Activated B cell treated with CpG ODN at 0.5 μM for 24 hours (primary cell): Measurements from ENCODE around the gene SLC16A8. TPM values are rescaled to one million over a fixed set of nuclear protein-coding genes. Genes with fewer than 3 reads are reported as not detected.
"Not testable (repeated sequence)": the region's sequence is repeated elsewhere in the genome, so short reads cannot be mapped to it uniquely, and the experiment has no call there.

Experiments used
- ATAC-seq: fragments of 200-7000 bp; cut with Tn5 transposase; one replicate; pipeline ENCODE4 v1.10.0; 2021; ENCODE audit warnings: low read depth, mild to moderate bottlenecking, moderate library complexity
- CTCF ChIA-PET: fragments of 350-600 bp; sonication (Branson Sonifier 250); formaldehyde crosslinking; loops from one replicate; lab custom pipeline; 2021; ENCODE audit warnings: antibody characterized with exemption; lab: Charles Lee
- POLR2A ChIA-PET: fragments of 350-600 bp; sonication (Branson Sonifier 250); formaldehyde crosslinking; loops from one replicate; lab custom pipeline; 2021; ENCODE audit warnings: antibody characterized with exemption; lab: Charles Lee
- DNase-seq: peaks from one replicate; pipeline ENCODE4 v3.0.0; 2022
- H3K27ac Mint-ChIP-seq: one replicate; pipeline ENCODE4 v1.8.0; 2020; ENCODE audit warnings: mixed read lengths
- H3K27me3 Mint-ChIP-seq: one replicate; pipeline ENCODE4 v1.8.0; 2021; ENCODE audit warnings: mixed read lengths
- H3K36me3 Mint-ChIP-seq: one replicate; pipeline ENCODE4 v1.8.0; 2021; ENCODE audit warnings: low read depth, mixed read lengths
- H3K4me1 Mint-ChIP-seq: one replicate; pipeline ENCODE4 v1.8.0; 2021; ENCODE audit warnings: mixed read lengths
- H3K4me3 Mint-ChIP-seq: one replicate; pipeline ENCODE4 v1.8.0; 2020; ENCODE audit warnings: mild to moderate bottlenecking, mixed read lengths
- H3K9me3 Mint-ChIP-seq: one replicate; pipeline ENCODE4 v1.8.0; 2020; ENCODE audit warnings: mixed read lengths
- CTCF ChIP-seq: fragments of 200-600 bp; IDR thresholded peaks from one replicate; pipeline ENCODE4 v1.8.0; 2022; ENCODE audit warnings: antibody characterized with exemption, mild to moderate bottlenecking
- intact Hi-C: fragments of 100-400 bp; cut with micrococcal nuclease; formaldehyde crosslinking; loops from one replicate; pipeline ENCODE4 v1.15.1; 2024
- total RNA-seq: library from RNA; stranded (reverse); gene quantifications from 2 replicates; pipeline ENCODE4 v1.2.3, GENCODE V29; 2022

The SLC16A8 gene
- total RNA-seq, 1 donor from 2014 or later, result not detected

GRCh38 chr22:38040953-38041759 lies 42.8 kb downstream of the SLC16A8 start:
- CTCF ChIA-PET, result no interaction called here
- POLR2A ChIA-PET, result no interaction called here
- peaks cover 3% of the 10 kb centered on the region for H3K4me1 Mint-ChIP-seq
- H3K27ac Mint-ChIP-seq, result no peak overlapping the region
- DNase-seq (no peak), ATAC-seq (no peak)
- intact Hi-C loops, result no loop called here
- no peaks in the 10 kb centered on the region for H3K36me3 Mint-ChIP-seq
- no peak overlapping the region for H3K4me3 Mint-ChIP-seq
- no peak for TF ChIP-seq CTCF
- no peaks in the 10 kb centered on the region for H3K9me3 Mint-ChIP-seq
- peaks cover 9% of the 10 kb centered on the region for H3K27me3 Mint-ChIP-seq

GRCh38 chr22:38038890-38039812 lies 44.8 kb downstream of the SLC16A8 start:
- H3K27me3 Mint-ChIP-seq, result peaks cover 6% of the 10 kb centered on the region
- H3K4me3 Mint-ChIP-seq, result no peak overlapping the region
- no peak for TF ChIP-seq CTCF
- intact Hi-C loops, result no loop called here
- no peaks in the 10 kb centered on the region for H3K9me3 Mint-ChIP-seq
- no peaks in the 10 kb centered on the region for H3K36me3 Mint-ChIP-seq
- ChIA-PET POLR2A (no interaction called here), CTCF (no interaction called here)
- peaks cover 3% of the 10 kb centered on the region for H3K4me1 Mint-ChIP-seq
- no peak overlapping the region for H3K27ac Mint-ChIP-seq
- ATAC-seq (no peak), DNase-seq (no peak)

GRCh38 chr22:38038426-38038825 lies 45.6 kb downstream of the SLC16A8 start:
- Mint-ChIP-seq H3K4me1 (peaks cover 3% of the 10 kb centered on the region), H3K36me3 (no peaks in the 10 kb centered on the region), H3K9me3 (no peaks in the 10 kb centered on the region), H3K27ac (no peak overlapping the region), H3K4me3 (no peak overlapping the region), H3K27me3 (peaks cover 6% of the 10 kb centered on the region)
- ATAC-seq (no peak), DNase-seq (no peak)
- intact Hi-C loops, result no loop called here
- no peak for TF ChIP-seq CTCF
- ChIA-PET POLR2A (no interaction called here), CTCF (interaction anchor here (1.5 kb wide), 1 partner anchor 14 kb away, joined by 6 read pairs; no protein-coding TSS in a partner anchor)

GRCh38 chr22:38037367-38038150 lies 46.4 kb downstream of the SLC16A8 start:
- intact Hi-C loops, H3K4me3 Mint-ChIP-seq, H3K9me3 Mint-ChIP-seq, H3K36me3 Mint-ChIP-seq, ATAC-seq, H3K27ac Mint-ChIP-seq, DNase-seq, H3K4me1 Mint-ChIP-seq, H3K27me3 Mint-ChIP-seq: not testable (repeated sequence)
- POLR2A ChIA-PET, result interaction anchor here (0.6 kb wide), 1 partner anchor 539 kb away, joined by 3 read pairs; no protein-coding TSS in a partner anchor
- CTCF ChIA-PET, result interaction anchor here (1.5 kb wide), 1 partner anchor 15 kb away, joined by 6 read pairs; no protein-coding TSS in a partner anchor

- CTCF ChIA-PET, result no interaction called here
Measured at GRCh38 chr22:38036392-38037062, 47.5 kb downstream of the SLC16A8 start.

More at GRCh38 chr22:38036392-38037062, 47.5 kb downstream of the SLC16A8 start:
- Mint-ChIP-seq H3K4me1 (no peaks in the 10 kb centered on the region), H3K27me3 (peaks cover 6% of the 10 kb centered on the region), H3K36me3 (no peaks in the 10 kb centered on the region), H3K9me3 (no peaks in the 10 kb centered on the region), H3K4me3 (no peak overlapping the region), H3K27ac (no peak overlapping the region)
- ATAC-seq (no peak), DNase-seq (no peak)
- intact Hi-C loops, result no loop called here
- POLR2A ChIA-PET, result interaction anchor here (0.6 kb wide), 1 partner anchor 540 kb away, joined by 3 read pairs; no protein-coding TSS in a partner anchor
- TF ChIP-seq CTCF, result no peak
